ENCODE data around the gene HYOU1. TPM values are rescaled to one million over a fixed set of nuclear protein-coding genes. Genes with fewer than 3 reads are reported as not detected.

Gene HYOU1
- total RNA-seq, 2 donors from 2014 or later, result 277 to 315 TPM

GRCh38 chr11:119091966-119092879 lies 35.2 kb upstream of the HYOU1 start:
- H3K9me3 ChIP-seq (ENCODE audit: control insufficient read depth, low read length), result no peaks in the 10 kb centered on the region
- no peaks in the 10 kb centered on the region for H3K27me3 ChIP-seq (ENCODE audit: control insufficient read depth, insufficient read depth, low read length, poor library complexity, severe bottlenecking)
- H3K9ac ChIP-seq (ENCODE audit: extremely low read depth, low read length, poor library complexity, severe bottlenecking), result no peak overlapping the region
- 91% methylated on average over 12 to 13 of the region's 13 CpGs for WGBS, 2 experiments (ENCODE audit: insufficient coverage in 1 of 2, insufficient read length in 1 of 2)
- H3K36me3 ChIP-seq (ENCODE audit: control insufficient read depth, insufficient read depth, low read length), result peaks cover 50% of the 10 kb centered on the region
- Mint-ChIP-seq H3K9me3 (no peaks in the 10 kb centered on the region), H3K36me3 (ENCODE audit: low read depth) (peaks cover 28% of the 10 kb centered on the region), H3K27ac (no peak overlapping the region), H3K4me1 (peaks cover 18% of the 10 kb centered on the region), H3K4me3 (peak overlapping the region; percentile 93), H3K27me3 (ENCODE audit: insufficient read depth) (no peaks in the 10 kb centered on the region)
- peaks cover 11% of the 10 kb centered on the region for H3K4me1 ChIP-seq (ENCODE audit: control insufficient read depth, insufficient read depth, low read length)
- no peak for TF ChIP-seq CTCF (conservative IDR thresholded peaks at IDR 0.05)
- no peak overlapping the region for H3K27ac ChIP-seq (ENCODE audit: low read depth, low read length)
- H3K4me3 ChIP-seq (ENCODE audit: low read length), result peak overlapping the region; percentile 97
- no peak for DNase-seq

GRCh38 chr11:119091178-119091577 lies 34.2 kb upstream of the HYOU1 start:
- Mint-ChIP-seq H3K27ac (no peak overlapping the region), H3K27me3 (ENCODE audit: insufficient read depth) (no peaks in the 10 kb centered on the region), H3K4me1 (peaks cover 18% of the 10 kb centered on the region), H3K4me3 (no peak overlapping the region), H3K9me3 (no peaks in the 10 kb centered on the region), H3K36me3 (ENCODE audit: low read depth) (peaks cover 20% of the 10 kb centered on the region)
- 85 to 87% methylated on average over 8 to 9 of the region's 9 CpGs for WGBS, 2 experiments (ENCODE audit: insufficient coverage in 1 of 2, insufficient read length in 1 of 2)
- peaks cover 11% of the 10 kb centered on the region for H3K4me1 ChIP-seq (ENCODE audit: control insufficient read depth, insufficient read depth, low read length)
- H3K9me3 ChIP-seq (ENCODE audit: control insufficient read depth, low read length), result no peaks in the 10 kb centered on the region
- no peaks in the 10 kb centered on the region for H3K27me3 ChIP-seq (ENCODE audit: control insufficient read depth, insufficient read depth, low read length, poor library complexity, severe bottlenecking)
- no peak overlapping the region for H3K27ac ChIP-seq (ENCODE audit: low read depth, low read length)
- H3K9ac ChIP-seq (ENCODE audit: extremely low read depth, low read length, poor library complexity, severe bottlenecking), result no peak overlapping the region
- no peak for DNase-seq
- TF ChIP-seq CTCF (conservative IDR thresholded peaks at IDR 0.05), result no peak
- peaks cover 40% of the 10 kb centered on the region for H3K36me3 ChIP-seq (ENCODE audit: control insufficient read depth, insufficient read depth, low read length)
- H3K4me3 ChIP-seq (ENCODE audit: low read length), result no peak overlapping the region

DNA sequence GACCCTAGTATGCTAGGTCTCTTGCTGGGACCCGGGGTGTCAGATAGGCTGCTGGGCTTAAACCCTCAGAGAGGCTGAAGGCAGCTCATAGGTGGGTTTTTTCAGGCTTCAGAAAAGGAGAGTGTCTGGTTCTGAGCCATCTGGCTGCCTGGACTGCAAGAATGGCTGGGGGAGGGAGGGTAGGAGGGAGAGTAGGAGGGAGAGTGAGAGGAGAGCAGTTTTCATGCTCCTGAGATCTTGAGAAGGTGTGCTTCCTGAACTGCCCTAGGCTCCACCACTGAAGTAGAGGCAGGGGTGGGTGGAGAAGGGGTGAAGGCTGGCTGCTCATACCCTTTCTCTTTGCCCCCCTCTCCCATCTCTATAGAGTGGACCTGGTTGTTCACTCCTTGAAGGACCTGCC lies 32.3 kb upstream of the HYOU1 start:
- H3K9ac ChIP-seq (ENCODE audit: extremely low read depth, low read length, poor library complexity, severe bottlenecking), result no peak overlapping the region
- peaks cover 37% of the 10 kb centered on the region for H3K36me3 ChIP-seq (ENCODE audit: control insufficient read depth, insufficient read depth, low read length)
- Mint-ChIP-seq H3K27ac (no peak overlapping the region), H3K4me3 (no peak overlapping the region), H3K4me1 (peaks cover 21% of the 10 kb centered on the region), H3K9me3 (no peaks in the 10 kb centered on the region), H3K36me3 (ENCODE audit: low read depth) (peaks cover 21% of the 10 kb centered on the region), H3K27me3 (ENCODE audit: insufficient read depth) (no peaks in the 10 kb centered on the region)
- no peaks in the 10 kb centered on the region for H3K27me3 ChIP-seq (ENCODE audit: control insufficient read depth, insufficient read depth, low read length, poor library complexity, severe bottlenecking)
- no peak overlapping the region for H3K4me3 ChIP-seq (ENCODE audit: low read length)
- no peak for DNase-seq
- H3K4me1 ChIP-seq (ENCODE audit: control insufficient read depth, insufficient read depth, low read length), result peaks cover 11% of the 10 kb centered on the region
- no peak overlapping the region for H3K27ac ChIP-seq (ENCODE audit: low read depth, low read length)
- TF ChIP-seq CTCF (conservative IDR thresholded peaks at IDR 0.05), result no peak
- WGBS, 2 experiments (ENCODE audit: insufficient coverage in 1 of 2, insufficient read length in 1 of 2), result 97 to 100% methylated on average over 1 of the region's 1 CpG
- no peaks in the 10 kb centered on the region for H3K9me3 ChIP-seq (ENCODE audit: control insufficient read depth, low read length)
